ENCODE data around the gene RSPH1.

- TF ChIP-seq TCF4 (CRISPR knock-in tag; IDR thresholded peaks at IDR 0.05; ENCODE audit: borderline replicate concordance), result no peak
- TF ChIP-seq OSR1 (CRISPR knock-in tag; IDR thresholded peaks at IDR 0.05), result no peak
- TF ChIP-seq ZNF565 (CRISPR knock-in tag; conservative IDR thresholded peaks at IDR 0.05; ENCODE audit: low read depth), result no peak
- TF ChIP-seq ZNF8 (CRISPR knock-in tag; IDR thresholded peaks at IDR 0.05), result no peak
- no peak for TF ChIP-seq ZFP3 (CRISPR knock-in tag; IDR thresholded peaks at IDR 0.05)
- TF ChIP-seq GLIS3 (CRISPR knock-in tag; IDR thresholded peaks at IDR 0.05), result no peak
- TF ChIP-seq ESRRG (CRISPR knock-in tag; IDR thresholded peaks at IDR 0.05), result no peak
- no peak for TF ChIP-seq ARNTL (CRISPR knock-in tag; IDR thresholded peaks at IDR 0.05; ENCODE audit: borderline replicate concordance, low read depth)
- no peak for TF ChIP-seq SNAI2 (CRISPR knock-in tag; IDR thresholded peaks at IDR 0.05)
Observed at GRCh38 chr21:42459082-42459460, 37.0 kb downstream of the RSPH1 start.
